Prostate gland (tissue), 2 donors: ENCODE measurements around the gene CNNM1. TPM values are rescaled to one million over a fixed set of nuclear protein-coding genes. Genes with fewer than 3 reads are reported as not detected.
A peak's percentile ranks its signal among the peaks of the same experiment; 100 is the strongest.

Experiments
- DNase-seq: peaks from one replicate; pipeline ENCODE4 v3.0.0-alpha.2; 2019; ENCODE audit warnings: low spot score
- H3K27ac ChIP-seq, 2 donors: fragments of 200-600 bp; sonication (generic); 2 replicates each; pipeline ENCODE4 v1.5.1; 2017 to 2019
- H3K27me3 ChIP-seq: fragments of 200-600 bp; sonication (generic); replicated peaks from 2 replicates; pipeline ENCODE4 v1.5.1; 2019; ENCODE audit not compliant: insufficient read depth
- H3K36me3 ChIP-seq, 2 donors: fragments of 200-600 bp; sonication (generic); 1 replicate in 1 of 2; 2 replicates in 1 of 2; pipeline versions ENCODE4 v1.5.1 to v1.8.1; 2017 to 2019
- H3K4me1 ChIP-seq: fragments of 200-600 bp; sonication (generic); replicated peaks from 2 replicates; pipeline ENCODE4 v1.5.1; 2019
- H3K4me3 ChIP-seq, 2 donors: fragments of 200-600 bp; sonication (generic); 2 replicates each; pipeline ENCODE4 v1.5.1; 2017 to 2019
- H3K9me3 ChIP-seq: fragments of 200-600 bp; sonication (generic); 2 replicates; pipeline ENCODE4 v1.5.1; 2017
- POLR2A ChIP-seq: fragments of 450-650 bp; IDR thresholded peaks from one replicate; pipeline ENCODE4 v1.6.1; 2016; ENCODE audit warnings: antibody characterized with exemption, mild to moderate bottlenecking
- POLR2AphosphoS5 ChIP-seq: sonication (generic); formaldehyde crosslinking; IDR thresholded peaks from one replicate; pipeline ENCODE4 v1.6.1; 2017; ENCODE audit warnings: antibody characterized with exemption
- WGBS: methylation state at CpG from one replicate; pipeline ENCODE4 v1.1.5; 2018; 5-methylcytosine and 5-hydroxymethylcytosine counted together
- intact Hi-C: fragments of 100-400 bp; cut with DNase I; formaldehyde crosslinking; loops from one replicate; pipeline ENCODE4 v1.14.2; 2022
- total RNA-seq, 2 donors: library from RNA; depleted of rRNA; stranded (reverse); fragments of >200 nt; gene quantifications; one replicate each; pipeline ENCODE4 v1.1.0, GENCODE V29; 2016
- TF ChIP-seq, protein P1 (sequence below), 4 experiments: fragments of 200-600 bp in 2 of 4; fragments of 450-650 bp in 2 of 4; sonication (generic) in 2 of 4; IDR thresholded peaks; 1 replicate in 3 of 4; 2 replicates in 1 of 4; pipeline ENCODE4 v1.5.1; 2016 to 2019; ENCODE audit warnings: antibody characterized with exemption in 4 of 4, mild to moderate bottlenecking in 2 of 4, moderate library complexity in 2 of 4

CNNM1 gene
- total RNA-seq, 2 donors from 2014 or later, result 4.2 to 36.1 TPM

DNA sequence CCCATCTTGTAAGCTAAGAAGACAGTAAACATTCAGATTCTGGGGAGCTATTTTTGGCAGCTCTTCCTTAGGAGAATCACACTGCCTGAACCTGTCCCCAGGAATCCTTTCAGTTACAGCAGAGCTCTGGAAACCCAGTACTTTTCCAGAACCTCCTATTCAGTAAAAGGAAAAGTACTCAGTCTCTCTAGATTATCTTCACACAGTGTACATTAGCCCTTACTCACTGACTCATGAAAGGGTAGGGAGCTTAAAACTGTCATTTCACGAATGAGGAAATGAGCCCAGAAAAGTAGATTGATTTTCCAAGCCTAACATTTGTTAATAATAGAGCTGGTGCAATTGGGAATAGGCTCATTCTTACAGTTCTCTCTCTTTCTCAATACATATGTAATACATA, 3.9 kb upstream of the CNNM1 start:
- H3K27me3 ChIP-seq, result no peaks in the 10 kb centered on the region
- H3K27ac ChIP-seq, result no peak overlapping the region
- H3K36me3 ChIP-seq, result no peaks in the 10 kb centered on the region
- WGBS, result 16% methylated on average over 1 of the region's 1 CpG
- no peaks in the 10 kb centered on the region for H3K4me1 ChIP-seq
- H3K9me3 ChIP-seq, result no peaks in the 10 kb centered on the region
- TF ChIP-seq, protein P1, sequence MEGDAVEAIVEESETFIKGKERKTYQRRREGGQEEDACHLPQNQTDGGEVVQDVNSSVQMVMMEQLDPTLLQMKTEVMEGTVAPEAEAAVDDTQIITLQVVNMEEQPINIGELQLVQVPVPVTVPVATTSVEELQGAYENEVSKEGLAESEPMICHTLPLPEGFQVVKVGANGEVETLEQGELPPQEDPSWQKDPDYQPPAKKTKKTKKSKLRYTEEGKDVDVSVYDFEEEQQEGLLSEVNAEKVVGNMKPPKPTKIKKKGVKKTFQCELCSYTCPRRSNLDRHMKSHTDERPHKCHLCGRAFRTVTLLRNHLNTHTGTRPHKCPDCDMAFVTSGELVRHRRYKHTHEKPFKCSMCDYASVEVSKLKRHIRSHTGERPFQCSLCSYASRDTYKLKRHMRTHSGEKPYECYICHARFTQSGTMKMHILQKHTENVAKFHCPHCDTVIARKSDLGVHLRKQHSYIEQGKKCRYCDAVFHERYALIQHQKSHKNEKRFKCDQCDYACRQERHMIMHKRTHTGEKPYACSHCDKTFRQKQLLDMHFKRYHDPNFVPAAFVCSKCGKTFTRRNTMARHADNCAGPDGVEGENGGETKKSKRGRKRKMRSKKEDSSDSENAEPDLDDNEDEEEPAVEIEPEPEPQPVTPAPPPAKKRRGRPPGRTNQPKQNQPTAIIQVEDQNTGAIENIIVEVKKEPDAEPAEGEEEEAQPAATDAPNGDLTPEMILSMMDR (IDR thresholded peaks at IDR 0.05), result no peak
- TF ChIP-seq POLR2AphosphoS5, result no peak
- no peak for TF ChIP-seq POLR2A
- no peak overlapping the region for H3K4me3 ChIP-seq
- no peak for DNase-seq
- intact Hi-C loops, result no loop called here

DNA sequence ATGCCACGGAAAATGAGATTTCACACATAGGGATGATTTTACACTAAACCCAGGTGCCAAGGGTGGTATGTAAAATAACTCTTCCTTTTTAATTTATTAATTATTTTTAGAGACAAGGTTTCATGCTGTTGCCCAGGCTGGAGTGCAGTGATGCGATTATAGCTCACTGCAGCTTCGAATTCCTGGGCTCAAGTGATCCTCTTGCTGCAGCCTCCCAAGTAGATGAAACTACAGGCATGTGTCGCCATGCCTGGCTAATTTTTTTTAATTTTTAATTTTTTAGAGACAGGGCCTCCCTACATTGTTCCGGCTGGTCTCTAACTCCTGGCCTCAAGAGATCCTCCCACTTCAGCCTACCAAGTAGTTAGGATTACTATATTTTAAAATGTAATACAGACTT, 2.3 kb upstream of the CNNM1 start:
- H3K36me3 ChIP-seq, result no peaks in the 10 kb centered on the region
- TF ChIP-seq, protein P1 (IDR thresholded peaks at IDR 0.05), result no peak
- no peak for TF ChIP-seq POLR2AphosphoS5
- TF ChIP-seq POLR2A, result no peak
- H3K4me1 ChIP-seq, result no peaks in the 10 kb centered on the region
- intact Hi-C loops, result no loop called here
- no peaks in the 10 kb centered on the region for H3K9me3 ChIP-seq
- H3K27ac ChIP-seq, result no peak overlapping the region
- WGBS, result 89% methylated on average over 5 of the region's 5 CpGs
- no peak for DNase-seq
- no peak overlapping the region for H3K4me3 ChIP-seq
- H3K27me3 ChIP-seq, result no peaks in the 10 kb centered on the region

DNA sequence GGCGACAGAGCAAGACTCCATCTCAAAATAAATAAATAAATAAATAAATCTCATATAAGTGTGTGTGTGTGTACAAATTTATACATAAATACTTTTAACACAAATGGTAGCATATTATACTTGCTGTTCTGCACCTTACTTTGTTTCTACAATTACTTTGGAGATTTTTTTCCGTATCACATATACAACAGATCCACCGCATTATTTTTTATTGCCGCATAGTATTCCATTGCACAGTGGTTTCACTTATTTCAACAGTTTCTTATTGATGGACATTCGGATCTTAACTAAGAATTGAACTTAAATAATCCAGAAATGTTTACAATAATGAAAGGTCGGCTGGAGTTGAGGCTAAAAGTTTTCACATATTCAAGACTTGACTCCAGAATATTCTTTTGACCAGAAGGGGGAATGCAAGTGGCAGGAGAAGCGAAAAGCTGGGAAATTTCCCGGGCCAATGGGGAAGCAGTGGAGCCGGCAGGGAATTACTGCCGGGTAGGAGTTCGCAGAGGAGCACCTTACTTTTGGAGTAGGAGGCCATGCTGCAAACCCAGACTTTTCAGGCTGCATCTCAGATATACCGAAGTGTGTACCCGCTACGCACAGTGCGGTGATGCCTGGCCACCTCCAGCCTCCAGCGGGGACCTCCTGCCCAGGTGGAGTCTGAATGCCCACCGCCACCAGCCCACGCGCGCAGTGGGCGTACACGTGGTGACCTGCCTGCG, 415 bp upstream of the CNNM1 start:
- 27% methylated on average over 23 of the region's 23 CpGs for WGBS
- Histone ChIP-seq H3K4me3 (peak overlapping the region; percentile 45 to 53), H3K9me3 (no peaks in the 10 kb centered on the region), H3K27me3 (no peaks in the 10 kb centered on the region), H3K4me1 (no peaks in the 10 kb centered on the region), H3K27ac (no peak overlapping the region), H3K36me3 (no peaks in the 10 kb centered on the region)
- TF ChIP-seq POLR2A, result no peak
- no peak for TF ChIP-seq POLR2AphosphoS5
- TF ChIP-seq, protein P1 (IDR thresholded peaks at IDR 0.05), result no peak
- no peak for DNase-seq
- intact Hi-C loops, result no loop called here

DNA sequence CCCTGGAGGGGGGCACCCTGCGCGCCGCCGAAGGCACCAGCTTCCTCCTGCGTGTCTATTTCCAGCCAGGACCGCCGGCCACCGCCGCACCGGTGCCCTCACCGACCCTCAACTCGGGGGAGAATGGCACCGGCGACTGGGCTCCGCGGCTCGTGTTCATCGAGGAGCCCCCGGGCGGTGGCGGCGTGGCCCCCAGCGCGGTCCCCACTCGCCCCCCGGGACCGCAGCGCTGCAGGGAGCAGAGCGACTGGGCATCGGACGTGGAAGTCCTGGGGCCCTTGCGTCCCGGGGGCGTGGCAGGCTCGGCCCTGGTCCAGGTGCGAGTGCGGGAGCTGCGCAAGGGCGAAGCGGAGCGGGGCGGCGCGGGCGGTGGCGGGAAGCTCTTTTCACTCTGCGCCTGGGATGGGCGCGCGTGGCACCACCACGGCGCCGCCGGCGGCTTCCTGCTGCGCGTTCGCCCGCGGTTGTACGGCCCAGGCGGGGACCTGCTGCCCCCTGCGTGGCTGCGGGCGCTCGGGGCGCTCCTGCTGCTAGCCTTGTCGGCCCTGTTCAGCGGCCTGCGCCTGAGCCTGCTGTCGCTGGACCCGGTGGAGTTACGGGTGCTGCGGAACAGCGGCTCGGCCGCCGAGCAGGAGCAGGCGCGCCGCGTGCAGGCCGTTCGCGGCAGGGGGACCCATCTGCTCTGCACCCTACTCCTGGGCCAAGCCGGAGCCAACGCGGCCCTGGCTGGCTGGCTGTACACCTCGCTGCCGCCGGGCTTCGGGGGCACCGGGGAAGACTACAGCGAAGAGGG, 594 bp downstream of the CNNM1 start:
- under 1% methylated on average over 40 of the region's 94 CpGs for WGBS
- no peaks in the 10 kb centered on the region for H3K4me1 ChIP-seq
- DNase-seq, result no peak

More for the DNA sequence above, 594 bp downstream of the CNNM1 start:
- Histone ChIP-seq H3K27me3 (no peaks in the 10 kb centered on the region), H3K9me3 (no peaks in the 10 kb centered on the region), H3K27ac (peak overlapping the region in 1 of 2 donors; percentile 52), H3K36me3 (no peaks in the 10 kb centered on the region), H3K4me3 (peak overlapping the region; percentile 45 to 53)
- intact Hi-C loops, result no loop called here
- no peak for TF ChIP-seq POLR2AphosphoS5
- TF ChIP-seq, protein P1 (IDR thresholded peaks at IDR 0.05), result no peak
- no peak for TF ChIP-seq POLR2A
